Measurements from ENCODE around the gene BTNL2.
"Not testable (repeated sequence)": the region's sequence is repeated elsewhere in the genome, so short reads cannot be mapped to it uniquely, and the experiment has no call there.

Gene BTNL2, protein sequence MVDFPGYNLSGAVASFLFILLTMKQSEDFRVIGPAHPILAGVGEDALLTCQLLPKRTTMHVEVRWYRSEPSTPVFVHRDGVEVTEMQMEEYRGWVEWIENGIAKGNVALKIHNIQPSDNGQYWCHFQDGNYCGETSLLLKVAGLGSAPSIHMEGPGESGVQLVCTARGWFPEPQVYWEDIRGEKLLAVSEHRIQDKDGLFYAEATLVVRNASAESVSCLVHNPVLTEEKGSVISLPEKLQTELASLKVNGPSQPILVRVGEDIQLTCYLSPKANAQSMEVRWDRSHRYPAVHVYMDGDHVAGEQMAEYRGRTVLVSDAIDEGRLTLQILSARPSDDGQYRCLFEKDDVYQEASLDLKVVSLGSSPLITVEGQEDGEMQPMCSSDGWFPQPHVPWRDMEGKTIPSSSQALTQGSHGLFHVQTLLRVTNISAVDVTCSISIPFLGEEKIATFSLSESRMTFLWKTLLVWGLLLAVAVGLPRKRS

DNA sequence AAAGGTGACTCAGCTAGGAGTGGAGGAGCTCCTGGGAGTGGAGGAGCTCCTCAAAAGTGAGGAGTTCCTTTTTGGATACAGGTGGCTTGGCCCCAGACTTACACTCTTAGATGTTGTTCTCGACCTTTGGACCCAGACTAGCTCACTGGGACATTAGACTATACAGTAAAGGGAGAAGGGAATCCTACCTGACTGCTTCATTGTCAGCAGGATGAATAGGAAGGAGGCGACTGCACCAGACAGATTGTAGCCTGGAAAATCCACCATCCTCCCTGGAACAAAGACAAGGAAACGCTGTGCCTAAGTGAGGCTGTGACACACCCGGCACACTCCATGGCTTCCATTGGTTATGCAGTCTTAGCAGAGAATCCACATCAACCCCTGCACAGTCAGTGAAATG, at the start of gene BTNL2:
Gene BTNL2 (minus strand): TSS at position 325 of the 400 bp plus-strand sequence. CDS start 58 bp downstream, at position 267.
- no peak for DNase-seq (ENCODE audit: low spot score in 2 of 2)
- ATAC-seq (ENCODE audit: low read depth): no peak
- peaks cover 5% of the 10 kb centered on the region for H3K4me1 Mint-ChIP-seq

DNA sequence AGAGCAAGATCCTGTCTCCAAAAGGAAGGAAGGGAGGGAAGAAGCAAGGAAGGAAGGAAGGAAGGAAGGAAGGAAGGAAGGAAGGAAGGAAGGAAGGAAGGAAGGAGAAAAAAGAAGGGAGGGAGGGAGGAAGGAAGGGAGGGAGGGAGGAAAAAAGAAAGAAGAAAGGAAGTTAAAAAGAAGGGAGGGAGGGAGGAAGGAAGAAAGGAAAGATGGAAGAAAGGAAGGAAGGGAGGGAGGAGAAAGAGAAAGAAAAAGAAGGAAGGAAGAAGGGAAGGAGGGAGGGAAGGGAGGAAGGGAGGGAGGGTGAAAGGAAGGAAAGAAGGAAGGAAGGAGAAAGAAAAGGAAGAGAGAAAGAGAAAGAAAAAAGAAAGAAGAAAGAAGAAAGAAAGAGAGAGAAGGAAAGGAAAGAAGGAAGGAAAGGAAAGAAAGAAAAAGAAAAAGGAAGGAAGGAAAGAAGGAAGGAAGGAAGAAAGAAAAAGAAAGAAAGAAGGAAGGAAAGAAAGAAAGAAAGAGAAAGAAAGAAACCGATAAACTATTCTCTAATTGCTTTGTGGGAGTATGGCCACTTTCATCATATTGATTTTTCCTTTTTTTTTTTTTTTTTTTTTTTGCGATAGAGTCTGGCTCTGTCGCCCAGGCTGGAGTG, 42.2 kb upstream of the BTNL2 start:
- Mint-ChIP-seq H3K4me3 (no peak overlapping the region), H3K27me3 (no peaks in the 10 kb centered on the region), H3K9me3 (peaks cover 11% of the 10 kb centered on the region), H3K36me3 (peaks cover 22% of the 10 kb centered on the region), H3K27ac (peak overlapping the region; percentile 77), H3K4me1 (peaks cover 24% of the 10 kb centered on the region)
- ATAC-seq (ENCODE audit: low read depth) (no peak), DNase-seq (ENCODE audit: low spot score in 2 of 2) (no peak)

More for the DNA sequence above, at the start of gene BTNL2:
- Mint-ChIP-seq H3K9me3 (no peaks in the 10 kb centered on the region), H3K36me3 (no peaks in the 10 kb centered on the region), H3K4me3 (no peak within 1 kb of the TSS), H3K27me3 (peaks cover 1% of the 10 kb centered on the region), H3K27ac (no peak within 1 kb of the TSS)

DNA sequence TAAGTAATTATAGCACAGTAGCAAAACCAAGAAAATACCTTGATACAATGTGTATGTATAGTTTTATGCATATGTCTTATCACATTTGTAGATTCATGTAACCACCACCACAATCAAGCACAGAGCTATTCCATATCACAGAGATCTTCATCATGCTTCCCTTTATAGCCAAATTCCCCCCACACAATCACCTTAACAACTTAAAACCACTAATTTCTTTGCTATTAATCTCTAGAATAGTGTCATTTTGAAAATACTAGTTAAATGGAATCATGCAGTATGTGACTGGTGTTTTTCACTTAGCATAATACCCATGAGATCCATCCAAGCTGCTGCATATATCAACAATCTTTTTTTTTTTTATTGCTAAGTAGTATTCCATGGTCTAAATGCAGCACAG, 41.0 kb upstream of the BTNL2 start:
- H3K4me3 Mint-ChIP-seq: no peak overlapping the region
- peaks cover 11% of the 10 kb centered on the region for H3K9me3 Mint-ChIP-seq
- peaks cover 33% of the 10 kb centered on the region for H3K4me1 Mint-ChIP-seq
- H3K36me3 Mint-ChIP-seq: peaks cover 35% of the 10 kb centered on the region
- ATAC-seq (ENCODE audit: low read depth) (no peak), DNase-seq (ENCODE audit: low spot score in 2 of 2) (no peak)
- H3K27ac Mint-ChIP-seq: no peak overlapping the region
- no peaks in the 10 kb centered on the region for H3K27me3 Mint-ChIP-seq

DNA sequence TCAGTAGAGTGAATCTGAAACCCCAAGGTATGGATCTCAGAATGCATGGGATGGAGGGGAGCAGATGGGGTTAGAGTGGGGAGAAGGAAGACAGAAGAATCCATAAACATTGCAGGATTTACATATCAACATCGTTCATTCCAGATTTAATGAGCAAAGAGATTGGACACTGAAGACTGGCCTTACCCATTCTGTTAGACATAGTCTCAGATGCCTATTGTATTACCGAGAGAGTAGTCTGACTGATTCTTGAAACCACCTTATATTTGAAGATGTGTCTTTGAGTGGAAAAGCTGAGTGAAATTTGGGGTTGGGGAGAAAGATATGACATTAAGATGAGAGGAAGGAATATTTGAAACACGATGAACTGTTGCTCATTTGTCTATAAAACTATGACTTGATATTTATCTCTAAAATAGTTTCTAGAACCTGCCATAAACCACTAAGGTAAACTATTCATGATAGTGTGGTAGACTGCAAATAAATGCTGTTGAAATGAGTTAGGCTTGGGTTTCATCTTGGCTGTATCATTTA, 38.4 kb upstream of the BTNL2 start:
- ATAC-seq (ENCODE audit: low read depth) (peak; percentile 1), DNase-seq (ENCODE audit: low spot score in 2 of 2) (no peak)
- Mint-ChIP-seq H3K27me3 (no peaks in the 10 kb centered on the region), H3K4me3 (peak overlapping the region; percentile 11), H3K36me3 (peaks cover 47% of the 10 kb centered on the region), H3K4me1 (peaks cover 44% of the 10 kb centered on the region), H3K9me3 (peaks cover 3% of the 10 kb centered on the region), H3K27ac (peak overlapping the region; percentile 100)

DNA sequence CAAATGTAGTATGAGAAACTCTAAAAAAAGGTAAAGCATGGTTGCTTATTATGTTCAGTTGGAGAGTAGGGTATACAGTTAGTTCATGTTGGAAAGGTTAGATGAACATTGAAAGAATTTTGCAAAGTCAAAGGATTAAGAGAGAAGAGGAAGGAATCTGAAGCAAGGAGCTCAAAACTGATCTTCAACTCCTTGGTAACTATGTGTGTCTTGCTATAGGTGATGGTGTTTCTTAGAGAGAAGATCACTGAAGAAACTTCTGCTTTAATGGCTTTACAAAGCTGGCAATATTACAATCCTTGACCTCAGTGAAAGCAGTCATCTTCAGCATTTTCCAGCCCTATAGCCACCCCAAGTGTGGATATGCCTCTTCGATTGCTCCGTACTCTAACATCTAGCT, 37.5 kb upstream of the BTNL2 start:
- peak overlapping the region; percentile 100 for H3K27ac Mint-ChIP-seq
- peaks cover 53% of the 10 kb centered on the region for H3K36me3 Mint-ChIP-seq
- H3K9me3 Mint-ChIP-seq: peaks cover 3% of the 10 kb centered on the region
- H3K4me1 Mint-ChIP-seq: peaks cover 41% of the 10 kb centered on the region
- no peak for ATAC-seq (ENCODE audit: low read depth)
- H3K4me3 Mint-ChIP-seq: peak overlapping the region; percentile 93
- DNase-seq (ENCODE audit: low spot score in 2 of 2): no peak
- no peaks in the 10 kb centered on the region for H3K27me3 Mint-ChIP-seq

DNA sequence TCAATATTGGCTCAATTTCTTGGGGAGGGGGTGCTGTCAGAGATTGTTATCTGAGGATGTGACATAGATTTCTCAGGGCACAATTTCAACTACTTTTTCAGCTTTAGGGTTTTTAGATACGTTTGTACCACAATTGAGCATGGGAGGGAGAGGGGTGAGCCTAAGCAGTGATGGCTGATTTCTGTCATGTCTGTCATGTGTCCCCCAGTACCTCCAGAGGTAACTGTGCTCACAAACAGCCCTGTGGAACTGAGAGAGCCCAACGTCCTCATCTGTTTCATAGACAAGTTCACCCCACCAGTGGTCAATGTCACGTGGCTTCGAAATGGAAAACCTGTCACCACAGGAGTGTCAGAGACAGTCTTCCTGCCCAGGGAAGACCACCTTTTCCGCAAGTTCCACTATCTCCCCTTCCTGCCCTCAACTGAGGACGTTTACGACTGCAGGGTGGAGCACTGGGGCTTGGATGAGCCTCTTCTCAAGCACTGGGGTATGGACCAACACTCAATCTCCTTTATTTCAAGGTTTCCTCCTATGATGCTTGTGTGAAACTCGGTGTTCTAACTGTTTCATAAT, 36.1 kb upstream of the BTNL2 start:
- no peaks in the 10 kb centered on the region for H3K27me3 Mint-ChIP-seq
- peak overlapping the region; percentile 100 for H3K27ac Mint-ChIP-seq
- H3K9me3 Mint-ChIP-seq: peaks cover 6% of the 10 kb centered on the region
- ATAC-seq (ENCODE audit: low read depth) (no peak), DNase-seq (ENCODE audit: low spot score in 2 of 2) (peak in 1 of 2 donors; percentile 14)
- H3K36me3 Mint-ChIP-seq: peaks cover 58% of the 10 kb centered on the region
- peak overlapping the region; percentile 93 for H3K4me3 Mint-ChIP-seq
- H3K4me1 Mint-ChIP-seq: peaks cover 49% of the 10 kb centered on the region

DNA sequence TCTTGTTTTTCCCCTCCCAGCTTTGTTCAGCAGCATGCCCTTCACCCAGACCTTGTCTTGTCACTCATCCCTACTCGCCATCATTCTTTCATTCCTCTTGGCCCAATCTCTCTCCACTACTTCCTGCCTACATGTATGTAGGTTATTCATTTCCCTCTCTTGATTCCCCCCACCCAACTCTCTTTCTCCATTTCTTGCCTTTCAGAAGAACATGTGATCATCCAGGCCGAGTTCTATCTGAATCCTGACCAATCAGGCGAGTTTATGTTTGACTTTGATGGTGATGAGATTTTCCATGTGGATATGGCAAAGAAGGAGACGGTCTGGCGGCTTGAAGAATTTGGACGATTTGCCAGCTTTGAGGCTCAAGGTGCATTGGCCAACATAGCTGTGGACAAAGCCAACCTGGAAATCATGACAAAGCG, 35.3 kb upstream of the BTNL2 start:
- ATAC-seq (ENCODE audit: low read depth): no peak
- peaks cover 58% of the 10 kb centered on the region for H3K36me3 Mint-ChIP-seq
- H3K27me3 Mint-ChIP-seq: no peaks in the 10 kb centered on the region
- DNase-seq (ENCODE audit: low spot score in 2 of 2): peak in 1 of 2 donors; percentile 29
- H3K9me3 Mint-ChIP-seq: peaks cover 6% of the 10 kb centered on the region
- peak overlapping the region; percentile 93 for H3K4me3 Mint-ChIP-seq
- peak overlapping the region; percentile 100 for H3K27ac Mint-ChIP-seq
- H3K4me1 Mint-ChIP-seq: peaks cover 54% of the 10 kb centered on the region

DNA sequence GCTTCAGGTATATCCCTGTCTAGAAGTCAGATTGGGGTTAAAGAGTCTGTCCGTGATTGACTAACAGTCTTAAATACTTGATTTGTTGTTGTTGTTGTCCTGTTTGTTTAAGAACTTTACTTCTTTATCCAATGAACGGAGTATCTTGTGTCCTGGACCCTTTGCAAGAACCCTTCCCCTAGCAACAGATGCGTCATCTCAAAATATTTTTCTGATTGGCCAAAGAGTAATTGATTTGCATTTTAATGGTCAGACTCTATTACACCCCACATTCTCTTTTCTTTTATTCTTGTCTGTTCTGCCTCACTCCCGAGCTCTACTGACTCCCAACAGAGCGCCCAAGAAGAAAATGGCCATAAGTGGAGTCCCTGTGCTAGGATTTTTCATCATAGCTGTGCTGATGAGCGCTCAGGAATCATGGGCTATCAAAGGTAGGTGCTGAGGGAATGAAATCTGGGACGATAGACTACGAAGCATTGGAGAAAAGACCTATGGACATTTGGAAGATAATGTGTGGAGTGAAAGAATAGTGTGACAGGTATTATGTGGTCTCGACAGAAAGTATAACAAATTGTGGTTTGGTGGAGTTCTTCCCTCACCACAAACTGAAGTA, 32.7 kb upstream of the BTNL2 start, which contains the start of gene HLA-DRA:
Gene HLA-DRA (plus strand): TSS at position 286 of the 613 bp plus-strand sequence. CDS start 64 bp downstream, at position 350.
- H3K4me1 Mint-ChIP-seq: peaks cover 59% of the 10 kb centered on the region
- ATAC-seq (ENCODE audit: low read depth): peak; percentile 70
- no peaks in the 10 kb centered on the region for H3K27me3 Mint-ChIP-seq
- DNase-seq (ENCODE audit: low spot score in 2 of 2): peak; percentile 74 to 96
- H3K36me3 Mint-ChIP-seq: peaks cover 49% of the 10 kb centered on the region
- peak within 1 kb of the TSS; percentile 100 for H3K4me3 Mint-ChIP-seq
- H3K27ac Mint-ChIP-seq: peak within 1 kb of the TSS; percentile 100
- peaks cover 6% of the 10 kb centered on the region for H3K9me3 Mint-ChIP-seq

DNA sequence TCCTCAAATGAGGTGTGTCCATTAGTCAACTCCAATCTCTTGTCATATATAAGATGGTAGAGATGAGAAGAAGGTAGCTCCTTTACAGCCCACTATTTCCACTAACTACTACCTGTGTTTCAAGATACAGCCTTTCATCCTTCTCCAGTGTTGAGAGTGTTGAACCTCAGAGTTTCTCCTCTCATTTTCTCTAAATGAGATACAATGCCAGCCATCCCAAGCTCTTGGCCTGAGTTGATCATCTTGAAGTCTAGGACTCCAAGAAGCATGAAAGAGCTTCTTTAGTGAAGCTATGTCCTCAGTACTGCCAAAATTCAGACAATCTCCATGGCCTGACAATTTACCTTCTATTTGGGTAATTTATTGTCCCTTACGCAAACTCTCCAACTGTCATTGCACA, 32.2 kb upstream of the BTNL2 start:
- peaks cover 45% of the 10 kb centered on the region for H3K36me3 Mint-ChIP-seq
- H3K9me3 Mint-ChIP-seq: peaks cover 6% of the 10 kb centered on the region
- no peaks in the 10 kb centered on the region for H3K27me3 Mint-ChIP-seq
- DNase-seq (ENCODE audit: low spot score in 2 of 2): no peak
- ATAC-seq (ENCODE audit: low read depth): no peak
- peaks cover 56% of the 10 kb centered on the region for H3K4me1 Mint-ChIP-seq
- H3K27ac Mint-ChIP-seq: peak overlapping the region; percentile 100
- H3K4me3 Mint-ChIP-seq: peak overlapping the region; percentile 100

DNA sequence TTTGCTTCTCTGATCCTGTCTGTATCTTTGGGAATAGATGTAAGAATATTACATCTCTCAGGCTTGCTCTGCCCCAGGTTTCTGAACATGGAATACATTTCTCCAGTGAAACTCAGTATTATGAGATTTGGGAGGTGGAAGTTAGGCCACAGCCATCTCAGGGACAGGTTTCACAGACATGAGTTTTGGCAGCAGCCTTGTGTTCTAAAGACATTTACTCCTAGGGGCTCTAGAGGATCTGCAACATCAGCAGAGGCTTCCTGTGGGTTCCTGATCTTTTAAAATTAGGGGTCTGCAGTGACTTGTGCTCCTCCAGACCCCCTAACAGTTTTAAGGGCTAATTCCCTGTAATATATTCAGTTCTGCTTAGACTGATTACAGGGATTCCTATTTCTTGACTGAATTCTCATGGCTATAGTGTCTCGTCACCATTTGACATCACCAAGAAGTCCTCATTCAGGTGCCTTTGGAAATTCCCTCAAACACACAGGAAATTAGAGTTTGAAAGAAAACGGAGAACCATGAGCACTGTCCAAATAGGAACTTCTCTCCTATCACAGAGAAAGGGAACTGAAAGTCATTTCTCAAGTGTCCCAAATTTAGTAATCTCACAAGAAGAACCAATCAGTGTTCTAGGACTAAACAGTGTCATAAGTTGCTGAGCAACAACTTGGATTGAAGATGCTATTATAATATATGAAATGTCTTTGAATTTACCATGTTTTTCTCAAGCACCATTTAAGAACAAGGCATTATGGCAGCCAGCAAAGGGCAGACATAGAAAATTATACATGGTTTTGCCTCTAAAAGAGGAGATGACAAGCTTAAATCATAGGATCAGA, 30.2 kb upstream of the BTNL2 start:
- Mint-ChIP-seq H3K9me3 (peaks cover 6% of the 10 kb centered on the region), H3K36me3 (peaks cover 25% of the 10 kb centered on the region), H3K4me1 (peaks cover 45% of the 10 kb centered on the region), H3K27ac (peak overlapping the region; percentile 100), H3K4me3 (peak overlapping the region; percentile 56), H3K27me3 (no peaks in the 10 kb centered on the region)
- DNase-seq (ENCODE audit: low spot score in 2 of 2): peak; percentile 46 to 71
- peak; percentile 70 for ATAC-seq (ENCODE audit: low read depth)

DNA sequence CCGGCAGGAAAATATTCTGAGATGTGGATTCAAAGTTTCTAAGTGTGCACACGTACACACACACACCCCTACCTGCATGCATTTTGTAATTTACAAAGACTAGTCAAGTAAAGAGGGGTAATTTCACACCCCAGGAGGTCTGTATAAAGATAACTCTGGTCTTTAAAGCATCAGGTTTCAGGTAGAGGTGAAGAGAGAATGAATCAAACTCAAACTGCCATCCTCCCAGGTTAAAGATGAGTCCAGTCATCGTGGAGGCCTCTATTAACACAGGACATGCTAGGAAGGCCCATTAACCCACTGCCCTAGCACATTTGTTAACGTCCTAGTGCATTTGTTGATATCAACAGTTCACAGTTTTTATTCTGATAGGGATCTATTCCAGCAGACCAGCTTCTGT, 29.2 kb upstream of the BTNL2 start:
- H3K36me3 Mint-ChIP-seq: peaks cover 17% of the 10 kb centered on the region
- DNase-seq (ENCODE audit: low spot score in 2 of 2): no peak
- no peak for ATAC-seq (ENCODE audit: low read depth)
- peaks cover 42% of the 10 kb centered on the region for H3K4me1 Mint-ChIP-seq
- peak overlapping the region; percentile 100 for H3K27ac Mint-ChIP-seq
- peak overlapping the region; percentile 34 for H3K4me3 Mint-ChIP-seq
- H3K27me3 Mint-ChIP-seq: no peaks in the 10 kb centered on the region
- peaks cover 6% of the 10 kb centered on the region for H3K9me3 Mint-ChIP-seq

DNA sequence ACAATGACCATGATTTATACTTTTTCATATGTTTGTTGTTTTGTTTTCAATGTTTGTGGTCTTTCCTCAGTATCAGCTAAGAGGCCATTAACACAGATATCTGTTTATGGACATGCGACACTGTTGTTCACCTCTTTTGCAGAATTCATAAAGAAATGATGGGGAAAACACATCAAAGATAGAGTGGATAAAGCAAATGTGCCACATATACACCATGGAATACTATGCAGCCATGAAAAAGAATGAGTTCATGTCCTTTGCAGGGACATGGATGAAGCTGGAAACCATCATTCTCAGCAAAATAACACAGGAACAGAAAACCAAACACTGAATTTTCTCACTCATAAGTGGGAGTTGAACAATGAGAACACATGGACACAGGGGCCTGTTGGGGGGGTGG, 27.0 kb upstream of the BTNL2 start:
- H3K4me3 Mint-ChIP-seq; H3K36me3 Mint-ChIP-seq; DNase-seq (ENCODE audit: low spot score in 2 of 2); H3K9me3 Mint-ChIP-seq; H3K27me3 Mint-ChIP-seq; ATAC-seq (ENCODE audit: low read depth): not testable (repeated sequence)
- H3K4me1 Mint-ChIP-seq: peaks cover 33% of the 10 kb centered on the region
- peak overlapping the region; percentile 77 for H3K27ac Mint-ChIP-seq

DNA sequence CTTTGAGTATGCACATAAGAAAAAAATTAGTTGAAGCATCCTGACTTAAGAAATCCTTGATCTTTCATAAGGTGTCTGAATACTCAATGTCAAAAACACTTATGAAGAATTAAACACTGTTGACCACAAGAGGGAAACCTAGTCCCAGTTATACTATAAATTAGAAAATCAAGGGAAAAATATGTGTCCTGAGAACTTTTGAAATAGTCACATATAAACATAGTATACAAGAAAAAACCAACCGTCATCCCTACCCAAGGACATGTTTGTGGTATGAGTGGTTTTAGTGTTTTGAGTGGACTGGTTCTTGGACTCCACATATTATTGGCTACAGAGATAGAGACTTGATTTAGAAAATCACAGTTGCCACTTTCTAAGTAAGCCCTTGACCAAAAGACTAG, 25.1 kb upstream of the BTNL2 start:
- Mint-ChIP-seq H3K36me3 (no peaks in the 10 kb centered on the region), H3K27ac (peak overlapping the region; percentile 77), H3K4me3 (no peak overlapping the region), H3K4me1 (peaks cover 23% of the 10 kb centered on the region), H3K27me3 (no peaks in the 10 kb centered on the region), H3K9me3 (no peaks in the 10 kb centered on the region)
- ATAC-seq (ENCODE audit: low read depth) (peak; percentile 62), DNase-seq (ENCODE audit: low spot score in 2 of 2) (peak in 1 of 2 donors; percentile 49)
